GM13977 (cell line): ENCODE measurements around the gene C1QC.

ENCODE experiments used
- DNase-seq: peaks from one replicate; pipeline ENCODE4 v3.0.0; 2012; ENCODE audit warnings: low spot score
- CTCF ChIP-seq: IDR thresholded peaks from 2 replicates; pipeline ENCODE4 v1.5.1; 2012; ENCODE audit warnings: mild to moderate bottlenecking, control low read depth; ENCODE audit not compliant: insufficient read depth; ENCODE audit errors: extremely low read depth, missing control alignments
- in situ Hi-C: fragments of 300-500 bp; cut with MboI; formaldehyde crosslinking; loops from one replicate; pipeline ENCODE4 v1.12.0; 2022; ENCODE audit warnings: low sequenced_read_pairs, low pct_unique_long_range_greater_than_20kb, mixed read lengths, inconsistent platforms; ENCODE audit not compliant: unreplicated experiment

Gene C1QC

DNA sequence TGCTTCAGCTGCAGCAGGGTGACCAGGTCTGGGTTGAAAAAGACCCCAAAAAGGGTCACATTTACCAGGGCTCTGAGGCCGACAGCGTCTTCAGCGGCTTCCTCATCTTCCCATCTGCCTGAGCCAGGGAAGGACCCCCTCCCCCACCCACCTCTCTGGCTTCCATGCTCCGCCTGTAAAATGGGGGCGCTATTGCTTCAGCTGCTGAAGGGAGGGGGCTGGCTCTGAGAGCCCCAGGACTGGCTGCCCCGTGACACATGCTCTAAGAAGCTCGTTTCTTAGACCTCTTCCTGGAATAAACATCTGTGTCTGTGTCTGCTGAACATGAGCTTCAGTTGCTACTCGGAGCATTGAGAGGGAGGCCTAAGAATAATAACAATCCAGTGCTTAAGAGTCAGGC lies 4.1 kb upstream of the C1QC start:
- no peak for TF ChIP-seq CTCF
- in situ Hi-C loops = loop anchor here (25.0 kb wide), 2 partner anchors 227 to 502 kb away; partner anchors contain the start of gene WNT4
- DNase-seq = no peak

GRCh38 chr1:22641247-22641646 lies 2.2 kb upstream of the C1QC start:
- in situ Hi-C loops = loop anchor here (25.0 kb wide), 2 partner anchors 229 to 504 kb away; partner anchors contain the start of gene WNT4
- TF ChIP-seq CTCF = no peak

DNA sequence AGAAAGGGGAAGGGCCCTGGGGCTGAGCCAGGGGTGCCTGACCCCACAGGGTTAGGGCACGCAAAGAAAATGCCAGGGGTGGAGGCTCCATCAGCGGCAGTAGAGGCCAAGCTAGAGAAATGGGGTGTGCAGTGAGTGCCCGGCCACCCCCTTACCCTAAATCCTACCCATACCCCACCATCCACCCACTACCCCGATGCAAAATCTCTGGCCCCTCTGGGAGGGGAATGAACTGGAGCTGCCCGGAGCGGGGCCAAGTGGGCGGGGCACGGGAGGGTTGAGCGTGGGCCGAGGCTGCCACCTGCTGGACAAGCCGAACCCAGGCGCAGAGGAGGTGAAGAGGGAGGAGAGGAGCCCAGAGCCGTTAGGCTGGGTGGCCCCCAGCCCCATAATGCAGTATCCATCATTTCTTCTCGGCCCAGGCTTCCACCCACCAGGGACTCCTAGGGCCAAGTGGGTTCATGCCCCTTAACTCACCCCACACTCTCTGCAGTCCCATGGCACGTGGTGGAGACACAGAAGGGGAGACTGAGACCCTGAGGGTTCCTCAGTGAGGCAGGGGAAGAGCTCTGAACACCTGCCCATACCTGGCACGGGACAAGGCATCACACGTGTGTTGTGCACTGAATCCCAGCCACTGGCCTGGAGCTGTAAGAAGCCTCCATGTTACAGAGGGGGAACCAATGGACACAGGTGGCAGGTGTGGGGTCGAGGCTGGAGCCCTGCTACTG lies 1.4 kb upstream of the C1QC start:
- DNase-seq = peak; percentile 86
- in situ Hi-C loops = loop anchor here (25.0 kb wide), 2 partner anchors 230 to 505 kb away; partner anchors contain the start of gene WNT4

More at GRCh38 chr1:22641247-22641646, 2.2 kb upstream of the C1QC start:
- no peak for DNase-seq

DNA sequence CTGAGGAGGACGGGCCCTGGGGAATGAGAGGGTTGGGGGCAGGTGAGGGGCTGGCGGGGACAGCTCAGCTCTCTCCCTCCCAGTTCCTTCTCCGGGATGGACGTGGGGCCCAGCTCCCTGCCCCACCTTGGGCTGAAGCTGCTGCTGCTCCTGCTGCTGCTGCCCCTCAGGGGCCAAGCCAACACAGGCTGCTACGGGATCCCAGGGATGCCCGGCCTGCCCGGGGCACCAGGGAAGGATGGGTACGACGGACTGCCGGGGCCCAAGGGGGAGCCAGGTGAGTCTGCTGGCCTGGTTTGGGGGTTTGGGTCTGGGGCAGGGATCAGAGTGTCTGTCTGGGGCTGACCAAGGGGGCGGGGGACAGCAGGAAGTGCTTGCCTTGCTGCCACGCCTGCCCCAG lies 495 bp downstream of the C1QC start:
- no peak for TF ChIP-seq CTCF
- DNase-seq = no peak
- in situ Hi-C loops = loop anchor here (25.0 kb wide), 2 partner anchors 232 to 507 kb away; partner anchors contain the start of gene WNT4

More for the DNA sequence above, 1.4 kb upstream of the C1QC start:
- peak; percentile 92 for TF ChIP-seq CTCF

- in situ Hi-C loops = loop anchor here (25.0 kb wide), 2 partner anchors 234 to 509 kb away; partner anchors contain the start of gene WNT4
- TF ChIP-seq CTCF = no peak
- DNase-seq = no peak
These were observed 2.5 kb downstream of the C1QC start for GRCh38 chr1:22645931-22646330.

DNA sequence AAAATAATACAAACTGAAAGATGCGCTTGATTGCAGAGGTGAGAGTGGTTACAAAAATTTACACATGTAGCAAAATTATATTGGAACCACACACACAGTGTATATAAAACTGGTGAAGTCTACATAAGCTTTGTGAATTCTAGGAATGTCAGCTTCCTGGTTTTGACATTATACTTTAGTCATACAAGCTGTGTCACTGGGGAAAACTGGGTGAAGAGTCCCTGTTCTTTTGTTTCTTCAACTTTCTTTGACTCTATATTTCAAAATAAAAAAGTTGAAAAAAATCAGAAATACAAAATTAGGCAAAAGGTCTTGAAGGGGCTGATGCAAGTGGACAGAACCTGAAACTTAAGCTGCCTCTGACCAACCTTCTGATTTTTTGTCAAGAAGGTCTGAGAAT lies 3.0 kb downstream of the C1QC start:
- in situ Hi-C loops = loop anchor here (25.0 kb wide), 2 partner anchors 234 to 509 kb away; partner anchors contain the start of gene WNT4
- DNase-seq = no peak
- TF ChIP-seq CTCF = no peak
